Thyroid gland (tissue), 4 donors: ENCODE data around the gene RIMBP2.

ENCODE experiments used
- CTCF ChIP-seq, 6 experiments: fragments of 200-600 bp in 3 of 6; fragments of 450-650 bp in 3 of 6; sonication (generic) in 3 of 6; IDR thresholded peaks; one replicate each; pipeline ENCODE4 v1.5.1; 2016 to 2019; ENCODE audit warnings: antibody characterized with exemption in 6 of 6, mild to moderate bottlenecking in 2 of 6, inconsistent platforms in 1 of 6, moderate library complexity in 1 of 6
- POLR2A ChIP-seq, 2 donors: fragments of 450-650 bp; IDR thresholded peaks; one replicate each; pipeline ENCODE4 v1.6.1; 2017; ENCODE audit warnings: antibody characterized with exemption in 2 of 2, mild to moderate bottlenecking in 2 of 2, moderate library complexity in 1 of 2

- TF ChIP-seq CTCF (IDR thresholded peaks at IDR 0.05) = no peak
- no peak for TF ChIP-seq POLR2A (IDR thresholded peaks at IDR 0.05)
These were observed 219.5 kb downstream of the RIMBP2 start for GRCh38 chr12:130496516-130497120.
